CD4-positive, alpha-beta memory T cell (primary cell): ENCODE results near the gene ERBB4. TPM values are rescaled to one million over a fixed set of nuclear protein-coding genes. Genes with fewer than 3 reads are reported as not detected.

Experiments
- CTCF ChIA-PET: fragments of 350-600 bp; sonication (Branson Sonifier 250); formaldehyde crosslinking; loops from one replicate; lab custom pipeline; 2021; ENCODE audit warnings: inconsistent platforms; ENCODE audit not compliant: partially characterized antibody; lab: Charles Lee
- POLR2A ChIA-PET: fragments of 350-600 bp; sonication (Branson Sonifier 250); formaldehyde crosslinking; loops from one replicate; lab custom pipeline; 2021; ENCODE audit not compliant: partially characterized antibody; lab: Charles Lee
- DNase-seq, 5 donors: peaks; one replicate each; pipeline versions ENCODE4 v3.0.0 to v3.0.0-alpha.2; 2020 to 2022; ENCODE audit warnings: mixed read lengths in 1 of 5
- H3K27ac ChIP-seq: one replicate; pipeline ENCODE4 v1.7.0; 2013; ENCODE audit warnings: low read depth, low read length
- H3K27me3 ChIP-seq: 2 replicates; pipeline ENCODE4 v1.7.0; 2013; ENCODE audit warnings: mild to moderate bottlenecking, low read length, moderate library complexity; ENCODE audit not compliant: insufficient read depth
- H3K36me3 ChIP-seq: 2 replicates; pipeline ENCODE4 v1.7.0; 2013; ENCODE audit warnings: mild to moderate bottlenecking, low read length, moderate library complexity; ENCODE audit not compliant: insufficient read depth
- H3K4me1 ChIP-seq: 2 replicates; pipeline ENCODE4 v1.7.0; 2013; ENCODE audit warnings: mild to moderate bottlenecking, low read length, moderate library complexity; ENCODE audit not compliant: insufficient read depth
- H3K4me3 ChIP-seq, 2 donors: one replicate each; pipeline ENCODE4 v1.7.0; 2013; ENCODE audit warnings: low read length in 2 of 2, mild to moderate bottlenecking in 1 of 2
- H3K9me3 ChIP-seq, 2 donors: one replicate each; pipeline ENCODE4 v1.7.0; 2013; ENCODE audit warnings: low read length in 2 of 2, control low read depth in 1 of 2; ENCODE audit not compliant: control insufficient read depth in 1 of 2
- H3K27ac Mint-ChIP-seq, 7 donors: one replicate each; pipeline ENCODE4 v1.8.0; 2020 to 2021; ENCODE audit warnings: mixed read lengths in 7 of 7, mild to moderate bottlenecking in 6 of 7, inconsistent platforms in 3 of 7, moderate library complexity in 3 of 7
- H3K27me3 Mint-ChIP-seq, 2 donors: one replicate each; pipeline ENCODE4 v1.8.0; 2020 to 2021; ENCODE audit warnings: mixed read lengths in 2 of 2
- H3K36me3 Mint-ChIP-seq, 2 donors: one replicate each; pipeline ENCODE4 v1.8.0; 2020 to 2021; ENCODE audit warnings: mixed read lengths in 2 of 2, inconsistent platforms in 1 of 2, mild to moderate bottlenecking in 1 of 2
- H3K4me1 Mint-ChIP-seq, 4 donors: one replicate each; pipeline ENCODE4 v1.8.0; 2020 to 2021; ENCODE audit warnings: mixed read lengths in 4 of 4, mild to moderate bottlenecking in 1 of 4
- H3K4me3 Mint-ChIP-seq, 8 donors: one replicate each; pipeline ENCODE4 v1.8.0; 2020 to 2021; ENCODE audit warnings: mixed read lengths in 8 of 8, mild to moderate bottlenecking in 7 of 8, moderate library complexity in 6 of 8, inconsistent platforms in 3 of 8
- H3K9me3 Mint-ChIP-seq, 8 donors: one replicate each; pipeline ENCODE4 v1.8.0; 2020 to 2021; ENCODE audit warnings: mixed read lengths in 8 of 8, mild to moderate bottlenecking in 5 of 8, inconsistent platforms in 3 of 8, moderate library complexity in 1 of 8
- intact Hi-C: fragments of 100-400 bp; cut with micrococcal nuclease; formaldehyde crosslinking; loops from one replicate; pipeline ENCODE4 v1.15.1; 2023
- polyA plus RNA-seq, 2 donors: library from polyadenylated mRNA; unstranded; fragments of 300-500 nt; fragmentation: Illumina TruSeq; gene quantifications; one replicate each; pipeline ENCODE4 v1.2.3, GENCODE V29; 2021
- total RNA-seq, 2 experiments: library from RNA; stranded (reverse); gene quantifications; one replicate each; pipeline ENCODE4 v1.2.3, GENCODE V29; 2021

Gene ERBB4
- total and polyA plus RNA-seq, 4 experiments from 2014 or later = not detected

- CTCF ChIA-PET = no interaction called here
Measured at GRCh38 chr2:212494418-212495020, 44.1 kb downstream of the ERBB4 start.

GRCh38 chr2:212489719-212490346 lies 48.8 kb downstream of the ERBB4 start:
- no peak overlapping the region for H3K4me3 ChIP-seq
- H3K27me3 ChIP-seq = no peaks in the 10 kb centered on the region
- ChIA-PET POLR2A (no interaction called here), CTCF (no interaction called here)
- intact Hi-C loops = no loop called here
- Mint-ChIP-seq H3K27me3 (no peaks in the 10 kb centered on the region), H3K4me3 (no peak overlapping the region), H3K27ac (no peak overlapping the region), H3K9me3 (peaks cover 0 to 5% (median 0%) of the 10 kb centered on the region in 8 donors), H3K4me1 (no peaks in the 10 kb centered on the region), H3K36me3 (no peaks in the 10 kb centered on the region)
- H3K4me1 ChIP-seq = no peaks in the 10 kb centered on the region
- DNase-seq = no peak
- no peaks in the 10 kb centered on the region for H3K36me3 ChIP-seq
- no peaks in the 10 kb centered on the region for H3K9me3 ChIP-seq
- H3K27ac ChIP-seq = no peak overlapping the region

More at GRCh38 chr2:212494418-212495020, 44.1 kb downstream of the ERBB4 start:
- H3K9me3 Mint-ChIP-seq = no peaks in the 10 kb centered on the region
- H3K27ac Mint-ChIP-seq = no peak overlapping the region
- Histone ChIP-seq H3K27ac (no peak overlapping the region), H3K4me1 (no peaks in the 10 kb centered on the region), H3K36me3 (no peaks in the 10 kb centered on the region), H3K4me3 (no peak overlapping the region), H3K9me3 (no peaks in the 10 kb centered on the region), H3K27me3 (no peaks in the 10 kb centered on the region)
- H3K4me3 Mint-ChIP-seq = no peak overlapping the region
- no peak for DNase-seq
- POLR2A ChIA-PET = no interaction called here
- no peaks in the 10 kb centered on the region for H3K4me1 Mint-ChIP-seq
- H3K27me3 Mint-ChIP-seq = no peaks in the 10 kb centered on the region
- intact Hi-C loops = no loop called here
- H3K36me3 Mint-ChIP-seq = no peaks in the 10 kb centered on the region

- no peaks in the 10 kb centered on the region for H3K36me3 ChIP-seq
- no peak overlapping the region for H3K27ac Mint-ChIP-seq
- H3K4me1 Mint-ChIP-seq = no peaks in the 10 kb centered on the region
- no peaks in the 10 kb centered on the region for H3K27me3 Mint-ChIP-seq
- no peak overlapping the region for H3K4me3 ChIP-seq
- H3K36me3 Mint-ChIP-seq = no peaks in the 10 kb centered on the region
- ChIA-PET CTCF (no interaction called here), POLR2A (no interaction called here)
- H3K4me1 ChIP-seq = no peaks in the 10 kb centered on the region
- H3K27me3 ChIP-seq = no peaks in the 10 kb centered on the region
- H3K27ac ChIP-seq = no peak overlapping the region
- intact Hi-C loops = no loop called here
- peaks cover 0 to 7% (median 1%) of the 10 kb centered on the region in 8 donors for H3K9me3 Mint-ChIP-seq
- H3K9me3 ChIP-seq = no peaks in the 10 kb centered on the region
- H3K4me3 Mint-ChIP-seq = no peak overlapping the region
- DNase-seq = no peak
Measured at GRCh38 chr2:212488611-212489010, 50.0 kb downstream of the ERBB4 start.

- DNase-seq = no peak
- no peak overlapping the region for H3K4me3 ChIP-seq
- ChIA-PET CTCF (no interaction called here), POLR2A (no interaction called here)
- no peak overlapping the region for H3K27ac Mint-ChIP-seq
- H3K36me3 ChIP-seq = no peaks in the 10 kb centered on the region
- H3K4me1 Mint-ChIP-seq = no peaks in the 10 kb centered on the region
- no peaks in the 10 kb centered on the region for H3K27me3 ChIP-seq
- H3K9me3 Mint-ChIP-seq = peaks cover 0 to 7% (median 1%) of the 10 kb centered on the region in 8 donors
- intact Hi-C loops = no loop called here
- H3K9me3 ChIP-seq = no peaks in the 10 kb centered on the region
- no peak overlapping the region for H3K4me3 Mint-ChIP-seq
- H3K36me3 Mint-ChIP-seq = no peaks in the 10 kb centered on the region
- H3K27me3 Mint-ChIP-seq = no peaks in the 10 kb centered on the region
- no peaks in the 10 kb centered on the region for H3K4me1 ChIP-seq
- no peak overlapping the region for H3K27ac ChIP-seq
Measured at GRCh38 chr2:212484563-212485080, 54.0 kb downstream of the ERBB4 start.

- no peak for DNase-seq
- ChIA-PET POLR2A (no interaction called here), CTCF (no interaction called here)
- Histone ChIP-seq H3K4me1 (no peaks in the 10 kb centered on the region), H3K27ac (no peak overlapping the region), H3K9me3 (no peaks in the 10 kb centered on the region), H3K4me3 (no peak overlapping the region), H3K27me3 (no peaks in the 10 kb centered on the region), H3K36me3 (no peaks in the 10 kb centered on the region)
- Mint-ChIP-seq H3K4me1 (no peaks in the 10 kb centered on the region), H3K4me3 (no peak overlapping the region), H3K9me3 (peaks cover 0 to 5% (median 0%) of the 10 kb centered on the region in 8 donors), H3K36me3 (no peaks in the 10 kb centered on the region), H3K27ac (no peak overlapping the region), H3K27me3 (no peaks in the 10 kb centered on the region)
- intact Hi-C loops = no loop called here
Measured at GRCh38 chr2:212480447-212480846, 58.2 kb downstream of the ERBB4 start.

- H3K4me1 ChIP-seq = no peaks in the 10 kb centered on the region
- intact Hi-C loops = no loop called here
- H3K36me3 Mint-ChIP-seq = no peaks in the 10 kb centered on the region
- ChIA-PET POLR2A (no interaction called here), CTCF (no interaction called here)
- H3K27ac ChIP-seq = no peak overlapping the region
- H3K27me3 ChIP-seq = no peaks in the 10 kb centered on the region
- no peaks in the 10 kb centered on the region for H3K27me3 Mint-ChIP-seq
- no peak overlapping the region for H3K4me3 Mint-ChIP-seq
- peaks cover 0 to 4% (median 0%) of the 10 kb centered on the region in 8 donors for H3K9me3 Mint-ChIP-seq
- no peaks in the 10 kb centered on the region for H3K36me3 ChIP-seq
- no peak for DNase-seq
- no peaks in the 10 kb centered on the region for H3K9me3 ChIP-seq
- no peak overlapping the region for H3K27ac Mint-ChIP-seq
- no peaks in the 10 kb centered on the region for H3K4me1 Mint-ChIP-seq
- H3K4me3 ChIP-seq = no peak overlapping the region
Measured at GRCh38 chr2:212477571-212477970, 61.0 kb downstream of the ERBB4 start.

GRCh38 chr2:212473211-212473610 lies 65.4 kb downstream of the ERBB4 start:
- Mint-ChIP-seq H3K36me3 (no peaks in the 10 kb centered on the region), H3K27ac (no peak overlapping the region), H3K27me3 (no peaks in the 10 kb centered on the region), H3K4me3 (no peak overlapping the region), H3K4me1 (no peaks in the 10 kb centered on the region), H3K9me3 (peaks cover 0 to 4% (median 1%) of the 10 kb centered on the region in 8 donors)
- Histone ChIP-seq H3K36me3 (no peaks in the 10 kb centered on the region), H3K4me3 (no peak overlapping the region), H3K27me3 (no peaks in the 10 kb centered on the region), H3K27ac (no peak overlapping the region), H3K4me1 (no peaks in the 10 kb centered on the region), H3K9me3 (no peaks in the 10 kb centered on the region)
- intact Hi-C loops = no loop called here
- no peak for DNase-seq
- CTCF ChIA-PET = no interaction called here
- POLR2A ChIA-PET = no interaction called here
